GM13977 (cell line): ENCODE data around the gene ZNF23.
A peak's percentile ranks its signal among the peaks of the same experiment; 100 is the strongest.

Experiments used
- DNase-seq: peaks from one replicate; pipeline ENCODE4 v3.0.0; 2012; ENCODE audit warnings: low spot score
- in situ Hi-C: fragments of 300-500 bp; cut with MboI; formaldehyde crosslinking; loops from one replicate; pipeline ENCODE4 v1.12.0; 2022; ENCODE audit warnings: low sequenced_read_pairs, low pct_unique_long_range_greater_than_20kb, mixed read lengths, inconsistent platforms; ENCODE audit not compliant: unreplicated experiment
- TF ChIP-seq, protein P1 (sequence below): IDR thresholded peaks from 2 replicates; pipeline ENCODE4 v1.5.1; 2012; ENCODE audit warnings: mild to moderate bottlenecking, control low read depth; ENCODE audit not compliant: insufficient read depth; ENCODE audit errors: extremely low read depth, missing control alignments

ZNF23 gene

DNA sequence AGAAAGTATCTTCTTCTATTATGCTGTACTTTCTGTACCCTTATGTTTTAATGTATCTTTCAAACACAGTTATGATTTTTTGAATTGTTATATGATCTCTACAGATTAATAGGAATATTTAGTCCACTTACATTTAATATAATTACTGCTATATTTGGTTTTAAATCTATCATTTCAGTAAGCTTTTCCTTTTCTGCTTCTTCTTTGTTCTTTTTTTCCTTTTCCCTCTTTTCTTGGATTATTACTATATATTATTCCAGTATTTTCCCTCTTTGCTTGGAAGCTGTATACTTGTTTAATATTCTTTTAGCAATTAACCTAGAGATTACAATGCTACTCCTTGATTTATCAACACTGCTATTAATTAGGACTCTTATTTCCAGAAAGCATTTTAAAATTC, 33.7 kb downstream of the ZNF23 start:
- no peak for DNase-seq
- TF ChIP-seq, protein P1, sequence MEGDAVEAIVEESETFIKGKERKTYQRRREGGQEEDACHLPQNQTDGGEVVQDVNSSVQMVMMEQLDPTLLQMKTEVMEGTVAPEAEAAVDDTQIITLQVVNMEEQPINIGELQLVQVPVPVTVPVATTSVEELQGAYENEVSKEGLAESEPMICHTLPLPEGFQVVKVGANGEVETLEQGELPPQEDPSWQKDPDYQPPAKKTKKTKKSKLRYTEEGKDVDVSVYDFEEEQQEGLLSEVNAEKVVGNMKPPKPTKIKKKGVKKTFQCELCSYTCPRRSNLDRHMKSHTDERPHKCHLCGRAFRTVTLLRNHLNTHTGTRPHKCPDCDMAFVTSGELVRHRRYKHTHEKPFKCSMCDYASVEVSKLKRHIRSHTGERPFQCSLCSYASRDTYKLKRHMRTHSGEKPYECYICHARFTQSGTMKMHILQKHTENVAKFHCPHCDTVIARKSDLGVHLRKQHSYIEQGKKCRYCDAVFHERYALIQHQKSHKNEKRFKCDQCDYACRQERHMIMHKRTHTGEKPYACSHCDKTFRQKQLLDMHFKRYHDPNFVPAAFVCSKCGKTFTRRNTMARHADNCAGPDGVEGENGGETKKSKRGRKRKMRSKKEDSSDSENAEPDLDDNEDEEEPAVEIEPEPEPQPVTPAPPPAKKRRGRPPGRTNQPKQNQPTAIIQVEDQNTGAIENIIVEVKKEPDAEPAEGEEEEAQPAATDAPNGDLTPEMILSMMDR, result no peak
- in situ Hi-C loops, result no loop called here

DNA sequence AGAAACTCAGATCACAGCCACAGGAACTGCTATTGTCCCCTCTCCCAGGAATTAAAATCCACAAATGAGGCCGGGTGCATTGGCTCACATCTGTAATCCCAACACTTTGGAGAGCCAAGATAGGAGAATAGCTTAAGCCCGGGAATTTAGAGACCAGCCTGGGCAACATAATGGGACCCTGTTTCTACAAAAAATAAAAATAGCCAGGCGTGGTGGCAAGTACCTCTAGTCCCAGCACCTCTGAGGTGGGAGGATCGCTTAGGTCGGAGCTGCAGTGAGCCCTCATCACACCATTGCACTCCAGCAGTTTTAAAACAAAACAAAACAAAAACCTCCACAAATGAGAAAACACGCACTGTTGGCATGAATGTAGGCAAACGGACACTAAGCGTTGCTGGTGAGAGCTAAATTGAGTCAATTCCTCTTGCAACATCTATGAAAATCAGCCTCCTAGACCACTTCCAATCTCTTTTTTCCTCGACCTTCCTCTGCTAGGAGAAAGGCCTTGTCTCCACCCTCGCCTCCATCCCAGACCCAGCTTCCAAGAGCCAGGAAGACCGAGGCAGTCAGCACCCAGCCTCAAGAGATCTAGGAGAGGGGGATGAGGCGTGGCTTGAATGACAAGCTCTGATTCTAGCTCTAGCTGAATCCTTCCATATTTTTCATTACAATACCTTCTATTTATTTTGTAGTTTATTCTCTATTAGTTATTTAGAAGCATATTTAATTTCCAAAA, 35.0 kb downstream of the ZNF23 start:
- DNase-seq, result no peak
- in situ Hi-C loops, result no loop called here
- TF ChIP-seq, protein P1, result no peak

DNA sequence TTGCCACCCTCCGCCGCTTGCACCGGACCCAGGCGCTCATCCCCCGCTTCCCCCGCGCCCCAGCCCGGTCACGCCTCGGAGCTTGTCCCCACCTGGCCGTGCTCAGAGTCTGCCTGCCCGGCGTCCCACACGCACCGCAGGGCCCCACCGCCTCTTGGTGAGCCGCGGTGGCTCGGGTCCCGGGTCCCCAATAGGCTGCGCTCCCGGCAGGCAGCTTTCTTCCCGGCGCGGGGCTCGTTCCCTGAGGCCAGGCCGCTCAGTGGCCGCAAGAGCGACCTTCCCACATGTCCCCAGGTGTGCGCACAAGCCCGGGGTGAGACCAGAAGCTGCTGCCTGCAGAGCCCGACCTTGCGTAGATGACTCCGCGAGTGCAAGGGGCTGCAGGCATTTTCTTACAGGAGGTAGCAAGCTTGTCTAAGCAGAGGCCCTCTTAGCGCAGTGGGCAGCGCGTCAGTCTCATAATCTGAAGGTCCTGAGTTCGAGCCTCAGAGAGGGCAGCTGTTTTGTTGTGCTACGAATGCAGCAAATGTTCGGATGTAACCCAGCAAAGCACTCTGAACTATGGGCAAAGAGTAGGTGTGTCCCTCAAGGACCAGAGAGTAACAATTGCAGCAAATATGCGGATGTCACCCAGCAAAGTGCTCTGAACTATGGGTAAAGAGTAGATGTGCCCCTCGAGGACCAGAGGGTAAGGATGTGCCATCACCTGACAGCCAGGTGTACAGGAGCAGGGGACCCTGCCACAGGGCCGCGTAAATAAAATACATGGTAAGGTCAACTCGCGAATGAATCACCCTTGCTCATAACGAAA, 35.8 kb downstream of the ZNF23 start:
- TF ChIP-seq, protein P1, result no peak
- DNase-seq, result peak; percentile 76
- in situ Hi-C loops, result no loop called here

DNA sequence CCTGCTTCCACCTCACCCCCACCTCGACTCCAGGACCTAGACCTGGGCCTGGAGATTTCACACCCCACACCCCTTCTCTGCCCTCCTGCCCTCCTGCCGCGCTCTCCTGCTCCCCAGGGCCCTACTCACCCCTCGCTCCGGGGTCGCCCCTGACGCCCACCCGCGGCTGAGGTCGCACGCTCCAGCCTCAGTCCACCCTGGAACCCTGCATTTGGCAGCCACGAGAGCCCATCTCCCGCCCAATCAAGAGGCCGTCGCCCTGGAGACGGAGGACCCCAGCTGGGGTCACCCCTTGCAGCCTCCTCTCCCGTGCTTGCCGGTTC, 36.3 kb downstream of the ZNF23 start:
- in situ Hi-C loops, result no loop called here
- DNase-seq, result no peak
- TF ChIP-seq, protein P1, result no peak

DNA sequence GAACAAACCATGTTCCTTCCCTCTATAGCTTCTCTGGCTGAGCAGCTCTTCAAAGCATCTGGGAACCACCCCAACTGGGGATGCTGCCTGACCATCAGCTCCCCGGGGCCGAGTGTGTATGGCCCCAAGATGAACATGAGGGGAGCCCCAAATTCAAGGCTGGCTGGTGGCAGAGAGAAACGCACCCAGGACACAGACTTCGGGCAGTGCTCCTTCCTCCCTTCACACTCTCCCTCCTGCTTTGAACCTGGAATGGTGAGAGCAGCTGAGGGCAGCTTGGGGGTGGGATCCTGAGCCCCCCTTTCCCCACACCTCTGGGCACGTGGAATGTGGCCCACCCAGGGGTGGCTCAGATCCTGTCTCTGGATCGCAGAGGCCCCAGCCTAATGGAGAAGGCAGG, 37.4 kb downstream of the ZNF23 start:
- in situ Hi-C loops, result loop anchor here (25.0 kb wide), 1 partner anchor 188 kb away; no protein-coding TSS in a partner anchor
- no peak for DNase-seq
- TF ChIP-seq, protein P1, result no peak

DNA sequence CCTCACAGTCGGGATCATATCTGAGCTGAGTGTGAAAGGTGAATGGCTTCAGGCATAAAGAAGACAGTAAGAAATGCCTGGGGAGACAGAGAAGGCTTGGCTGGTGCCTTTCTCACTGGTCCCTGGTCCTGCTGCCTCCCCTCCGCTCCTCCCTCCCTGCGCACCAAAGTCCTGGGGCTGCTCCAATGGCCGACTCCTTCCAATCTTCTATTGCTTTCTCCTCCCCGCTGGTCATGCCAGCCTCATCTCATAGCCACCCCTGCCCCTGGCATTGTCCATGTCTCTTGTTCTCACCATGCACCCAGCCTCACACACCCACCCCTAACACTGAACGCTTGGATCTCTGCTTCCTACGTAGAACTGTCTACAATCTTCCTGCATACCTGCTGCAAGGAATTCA, 38.2 kb downstream of the ZNF23 start:
- in situ Hi-C loops, result loop anchor here (25.0 kb wide), 1 partner anchor 188 kb away; no protein-coding TSS in a partner anchor
- no peak for DNase-seq
- TF ChIP-seq, protein P1, result no peak
